GM12878 (cell line): ENCODE measurements around the gene SCYL3. TPM values are rescaled to one million over a fixed set of nuclear protein-coding genes. Genes with fewer than 3 reads are reported as not detected.

Source experiments
- ATAC-seq: fragments of 200-7000 bp; cut with Tn5 transposase; 3 replicates; pipeline ENCODE4 v1.9.1; 2020; ENCODE audit warnings: mild to moderate bottlenecking, moderate library complexity
- BruUV-seq: library from RNA; stranded (reverse); fragments of 400-500 nt; replicated peaks from 2 replicates; lab custom pipeline; 2021; lab: Mats Ljungman, UMichigan
- CTCF ChIA-PET: fragments of 300-600 bp; sonication (Branson Sonifier 250); formaldehyde crosslinking; extraction: SDS; loops from one replicate; lab custom pipeline; 2021; ENCODE audit warnings: inconsistent platforms; lab: Yijun Ruan, JAX
- POLR2A ChIA-PET: fragments of 350-600 bp; formaldehyde crosslinking; extraction: SDS; loops from one replicate; lab custom pipeline; 2021; ENCODE audit warnings: inconsistent platforms; lab: Charles Lee
- RAD21 ChIA-PET: fragments of 300-600 bp; sonication (Branson Sonifier 250); formaldehyde crosslinking; loops from one replicate; lab custom pipeline; 2023; ENCODE audit warnings: antibody characterized with exemption; ENCODE audit not compliant: unreplicated experiment; lab: Charles Lee
- SMC1A ChIA-PET: fragments of 300-600 bp; sonication (Branson Sonifier 250); formaldehyde crosslinking; loops from one replicate; lab custom pipeline; 2023; ENCODE audit not compliant: unreplicated experiment, uncharacterized antibody; lab: Charles Lee
- DNase-seq: peaks from one replicate; pipeline ENCODE4 v3.0.0-alpha.2; 2011; ENCODE audit warnings: low read depth, low spot score
- FAIRE-seq: peaks from 3 replicates; lab custom pipeline; 2011; peaks lifted over from hg19 to GRCh38; lab: Jason Lieb, UNC
- H2AFZ ChIP-seq: 2 replicates; pipeline ENCODE4 v1.6.0; 2011; ENCODE audit warnings: low read depth, low read length, control low read depth; ENCODE audit not compliant: control insufficient read depth
- H3K27ac ChIP-seq: 2 replicates; pipeline ENCODE4 v1.5.1; 2011; ENCODE audit warnings: control low read depth; ENCODE audit not compliant: control insufficient read depth, insufficient read depth
- H3K27me3 ChIP-seq, 2 experiments: replicated peaks in 1 of 2; 2 replicates each; pipeline versions ENCODE4 v1.6.0 to v1.6.1; 2011; ENCODE audit warnings: low read length in 1 of 2; ENCODE audit not compliant: control insufficient read depth in 2 of 2, insufficient read depth in 2 of 2
- H3K36me3 ChIP-seq, 2 experiments: 2 replicates each; pipeline ENCODE4 v1.5.1; 2011; ENCODE audit warnings: low read length in 1 of 2; ENCODE audit not compliant: control insufficient read depth in 2 of 2, insufficient read depth in 2 of 2
- H3K4me1 ChIP-seq: 2 replicates; pipeline ENCODE4 v1.6.1; 2011; ENCODE audit warnings: mild to moderate bottlenecking, low read length, moderate library complexity, mixed read lengths; ENCODE audit not compliant: control insufficient read depth, insufficient read depth
- H3K4me2 ChIP-seq: 2 replicates; pipeline ENCODE4 v1.6.0; 2011; ENCODE audit warnings: control low read depth; ENCODE audit not compliant: control insufficient read depth, insufficient read depth
- H3K4me3 ChIP-seq: fragments of 200-600 bp; sonication (generic); 2 replicates; pipeline ENCODE4 v1.5.1; 2016
- H3K79me2 ChIP-seq: 2 replicates; pipeline ENCODE4 v1.6.0; 2011; ENCODE audit warnings: low read length; ENCODE audit not compliant: control insufficient read depth, insufficient read depth
- H3K9ac ChIP-seq: 2 replicates; pipeline ENCODE4 v1.8.0; 2011; ENCODE audit warnings: low read length, control low read depth, mixed read lengths; ENCODE audit not compliant: control insufficient read depth, insufficient read depth
- H3K9me3 ChIP-seq: replicated peaks from 3 replicates; pipeline ENCODE4 v1.5.1; 2011; ENCODE audit warnings: mild to moderate bottlenecking, low read length; ENCODE audit not compliant: control insufficient read depth, insufficient read depth
- H4K20me1 ChIP-seq: 2 replicates; pipeline ENCODE4 v1.6.0; 2011; ENCODE audit not compliant: control insufficient read depth, insufficient read depth
- CREB1 ChIP-seq: IDR thresholded peaks from 2 replicates; pipeline ENCODE4 v1.6.1; 2012; ENCODE audit warnings: low read depth, mild to moderate bottlenecking, inconsistent platforms
- JUNB ChIP-seq: IDR thresholded peaks from 2 replicates; pipeline ENCODE4 v1.6.1; 2016; ENCODE audit warnings: antibody characterized with exemption, mild to moderate bottlenecking
- KAT2A ChIP-seq: conservative IDR thresholded peaks from 2 replicates; pipeline ENCODE4 v1.6.1; 2011; ENCODE audit warnings: low read depth, low read length; ENCODE audit not compliant: control insufficient read depth
- KLF5 ChIP-seq: fragments of 450-650 bp; IDR thresholded peaks from 2 replicates; pipeline ENCODE4 v1.6.1; 2014; ENCODE audit warnings: mild to moderate bottlenecking; ENCODE audit not compliant: partially characterized antibody
- MTA3 ChIP-seq: IDR thresholded peaks from 2 replicates; pipeline ENCODE4 v1.6.1; 2012; ENCODE audit warnings: low read length, inconsistent platforms, borderline replicate concordance
- MXI1 ChIP-seq: fragments of 150-350 bp; IDR thresholded peaks from 2 replicates; pipeline ENCODE4 v1.6.1; 2011; ENCODE audit warnings: low read depth, mild to moderate bottlenecking, inconsistent platforms, low read length, improper control_type of control experiment
- POLR2AphosphoS2 ChIP-seq: IDR thresholded peaks from 2 replicates; pipeline ENCODE4 v1.6.1; 2011; ENCODE audit warnings: low read depth, mild to moderate bottlenecking, low read length, improper control_type of control experiment, moderate library complexity
- POLR2AphosphoS5 ChIP-seq: IDR thresholded peaks from 2 replicates; pipeline ENCODE4 v1.6.1; 2011; ENCODE audit warnings: mild to moderate bottlenecking, low read length, inconsistent platforms
- POU2F2 ChIP-seq: IDR thresholded peaks from 3 replicates; pipeline ENCODE4 v1.6.1; 2011; ENCODE audit warnings: low read depth, mild to moderate bottlenecking, low read length, borderline replicate concordance
- RBBP5 ChIP-seq: fragments of 200-600 bp; sonication (generic); conservative IDR thresholded peaks from 2 replicates; pipeline ENCODE4 v1.6.1; 2016
- SMAD5 ChIP-seq: IDR thresholded peaks from 2 replicates; pipeline ENCODE4 v1.6.1; 2016; ENCODE audit warnings: antibody characterized with exemption, low read depth
- SRF ChIP-seq, 2 experiments: IDR thresholded peaks; 2 replicates each; pipeline ENCODE4 v1.6.1; 2011; ENCODE audit warnings: low read depth in 2 of 2, low read length in 2 of 2, mild to moderate bottlenecking in 1 of 2, moderate library complexity in 1 of 2
- WGBS: methylation state at CpG from one replicate; pipeline ENCODE4 v1.1.6; 2016; ENCODE audit warnings: low lambda C conversion rate; ENCODE audit not compliant: insufficient replicate concordance, insufficient coverage; ENCODE audit errors: missing lambda C conversion rate; 5-methylcytosine and 5-hydroxymethylcytosine counted together
- in situ Hi-C: fragments of 300-500 bp; cut with MboI; formaldehyde crosslinking; loops from 9 replicates; pipeline ENCODE4 v1.14.3; 2018; ENCODE audit warnings: mixed read lengths
- intact Hi-C: fragments of 100-400 bp; cut with micrococcal nuclease; formaldehyde crosslinking; loops from one replicate; pipeline ENCODE4 v1.14.2; 2022; ENCODE audit not compliant: unreplicated experiment
- polyA plus RNA-seq, 11 experiments: library from polyadenylated mRNA; depleted of rRNA in 4 of 11; unstranded in 6 of 11; stranded (reverse) in 5 of 11; fragments of >200 nt; fragmentation: Nextera tagmentation in 4 of 11; fragmentation: Illumina TruSeq in 1 of 11; extraction: Ambion mirVana in 4 of 11; extraction: Trizol in 1 of 11; gene quantifications; 1 replicate in 1 of 11; 2 replicates in 10 of 11; pipeline versions ENCODE4 v1.2.1 to v1.2.3, GENCODE V29; 2011 to 2016; ENCODE audit warnings: inconsistent platforms in 2 of 11, missing spikeins in 2 of 11, low read depth in 1 of 11
- total RNA-seq, 4 experiments: library from RNA; depleted of rRNA in 3 of 4; stranded (reverse); fragments of >200 nt in 3 of 4; fragmentation: Illumina TruSeq in 1 of 4; extraction: Trizol in 1 of 4; gene quantifications; 2 replicates each; pipeline versions ENCODE4 v1.2.1 to v1.2.3, GENCODE V29; 2013 to 2021
- TF ChIP-seq, protein P1 (sequence below): fragments of 450-650 bp; formaldehyde crosslinking; IDR thresholded peaks from 2 replicates; pipeline ENCODE4 v1.4.0; 2022; ENCODE audit warnings: mild to moderate bottlenecking, moderate library complexity
- TF ChIP-seq, protein P2 (sequence below): fragments of 150-350 bp; IDR thresholded peaks from 2 replicates; pipeline ENCODE4 v1.6.1; 2014; ENCODE audit warnings: mild to moderate bottlenecking, low read depth, low read length
- TF ChIP-seq, protein P3 (sequence below): fragments of 450-650 bp; IDR thresholded peaks from 2 replicates; pipeline ENCODE4 v1.6.1; 2018; ENCODE audit warnings: mild to moderate bottlenecking, low read depth, moderate library complexity; ENCODE audit not compliant: partially characterized antibody

Gene SCYL3
- total and polyA plus RNA-seq, 10 of the 15 experiments (the other 5 are each of a cell fraction or from before 2014, with no cell fraction given), result 4.3 to 14.3 (median 10.3) TPM

DNA sequence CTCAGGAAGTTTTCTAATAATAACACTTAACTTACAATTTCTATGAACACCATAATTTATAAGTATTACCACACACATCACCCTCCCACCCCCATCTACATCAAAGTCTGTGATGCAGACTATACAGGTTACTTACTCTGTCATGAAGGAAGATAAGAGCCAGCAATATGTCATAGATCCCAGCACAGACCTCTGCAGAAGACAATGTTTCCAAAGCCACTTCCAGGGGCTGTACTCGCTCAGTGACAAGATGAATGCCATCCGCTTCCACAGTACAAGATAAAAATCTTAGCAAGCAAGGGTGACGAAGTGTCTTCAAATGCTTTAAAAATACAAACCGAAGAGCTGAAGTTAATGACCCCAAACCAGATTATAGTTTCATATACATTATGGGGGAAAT is 15.2 kb downstream of the SCYL3 start (continued):
- TF ChIP-seq, protein P1, sequence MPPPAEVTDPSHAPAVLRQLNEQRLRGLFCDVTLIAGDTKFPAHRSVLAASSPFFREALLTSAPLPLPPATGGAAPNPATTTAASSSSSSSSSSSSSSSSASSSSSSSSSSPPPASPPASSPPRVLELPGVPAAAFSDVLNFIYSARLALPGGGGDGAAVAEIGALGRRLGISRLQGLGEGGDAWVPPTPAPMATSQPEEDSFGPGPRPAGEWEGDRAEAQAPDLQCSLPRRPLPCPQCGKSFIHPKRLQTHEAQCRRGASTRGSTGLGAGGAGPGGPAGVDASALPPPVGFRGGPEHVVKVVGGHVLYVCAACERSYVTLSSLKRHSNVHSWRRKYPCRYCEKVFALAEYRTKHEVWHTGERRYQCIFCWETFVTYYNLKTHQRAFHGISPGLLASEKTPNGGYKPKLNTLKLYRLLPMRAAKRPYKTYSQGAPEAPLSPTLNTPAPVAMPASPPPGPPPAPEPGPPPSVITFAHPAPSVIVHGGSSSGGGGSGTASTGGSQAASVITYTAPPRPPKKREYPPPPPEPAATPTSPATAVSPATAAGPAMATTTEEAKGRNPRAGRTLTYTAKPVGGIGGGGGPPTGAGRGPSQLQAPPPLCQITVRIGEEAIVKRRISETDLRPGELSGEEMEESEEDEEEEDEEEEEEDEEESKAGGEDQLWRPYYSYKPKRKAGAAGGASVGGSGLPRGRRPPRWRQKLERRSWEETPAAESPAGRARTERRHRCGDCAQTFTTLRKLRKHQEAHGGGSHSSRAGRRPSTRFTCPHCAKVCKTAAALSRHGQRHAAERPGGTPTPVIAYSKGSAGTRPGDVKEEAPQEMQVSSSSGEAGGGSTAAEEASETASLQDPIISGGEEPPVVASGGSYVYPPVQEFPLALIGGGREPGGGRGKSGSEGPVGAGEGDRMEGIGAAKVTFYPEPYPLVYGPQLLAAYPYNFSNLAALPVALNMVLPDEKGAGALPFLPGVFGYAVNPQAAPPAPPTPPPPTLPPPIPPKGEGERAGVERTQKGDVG (CRISPR knock-in tag), result no peak
- TF ChIP-seq RBBP5, result no peak
- TF ChIP-seq KLF5, result no peak
- no peak for TF ChIP-seq SRF (IDR thresholded peaks at IDR 0.05; ENCODE audit: low read depth in 2 of 2, low read length in 2 of 2)
- no peak for TF ChIP-seq POLR2AphosphoS2
- TF ChIP-seq MXI1, result no peak
- no peak for TF ChIP-seq KAT2A
- no peak for TF ChIP-seq POU2F2

DNA sequence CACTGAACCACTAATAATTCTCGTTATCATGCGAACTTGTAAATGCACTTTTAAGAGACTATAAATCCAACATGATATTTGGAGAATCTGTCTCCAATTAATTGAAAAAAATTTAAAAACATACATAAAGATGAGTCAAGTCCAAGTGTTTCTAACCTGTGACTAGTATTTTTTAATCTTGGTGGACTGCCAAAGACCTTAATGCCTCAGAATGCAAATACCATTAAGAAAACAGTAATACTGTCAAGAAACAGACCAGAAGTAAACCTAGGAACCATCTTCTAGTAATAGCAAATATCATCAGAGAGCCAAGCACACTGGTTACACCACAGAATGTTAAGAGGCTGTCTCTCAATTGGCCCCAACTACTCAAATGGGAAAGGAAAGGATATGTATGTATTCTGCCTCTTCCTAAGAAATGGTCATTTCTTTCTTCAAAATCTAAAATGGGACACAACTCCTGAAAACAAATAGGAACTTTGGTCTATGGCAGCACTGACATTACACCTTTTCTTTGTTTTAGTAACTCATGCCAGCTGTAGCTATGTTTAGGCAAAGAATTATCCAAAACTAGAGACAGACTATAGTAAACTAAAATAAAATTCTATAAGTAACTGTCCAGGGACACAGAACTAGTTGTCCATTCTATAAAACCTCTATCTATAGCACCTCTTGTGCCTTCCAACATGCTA is 15.8 kb downstream of the SCYL3 start:
- WGBS, result 96% methylated on average over 2 of the region's 2 CpGs
- peaks cover 6 to 37% of the 10 kb centered on the region in 2 experiments for H3K36me3 ChIP-seq
- in situ Hi-C loops (no loop called here), intact Hi-C loops (no loop called here)
- H3K4me1 ChIP-seq, result peaks cover 5% of the 10 kb centered on the region
- no peaks in the 10 kb centered on the region; the same call in 1 of the 2 replicates for H3K79me2 ChIP-seq
- POLR2A ChIA-PET, result interaction anchor here (0.5 to 2.6 kb wide), 3 partner anchors 11 to 862 kb away, joined by 3 to 9 read pairs (median 7); no protein-coding TSS in a partner anchor
- no peak overlapping the region for H3K4me3 ChIP-seq
- BruUV-seq, result no TSS peak
- RAD21 ChIA-PET, result interaction anchor here (1.3 to 1.5 kb wide), 2 partner anchors 15 to 31 kb away, joined by 4 to 5 read pairs; no protein-coding TSS in a partner anchor
- no peak overlapping the region for H2AFZ ChIP-seq
- SMC1A ChIA-PET, result interaction anchor here (0.9 to 2.4 kb wide), 4 partner anchors 13 to 78 kb away, joined by 3 to 9 read pairs (median 4); partner anchors contain the start of gene SCYL3
- DNase-seq, result no peak
- no peak overlapping the region for H3K27ac ChIP-seq
- H3K9ac ChIP-seq, result no peak overlapping the region
- CTCF ChIA-PET, result interaction anchor here (1.1 kb wide), 1 partner anchor 81 kb away, joined by 3 read pairs; no protein-coding TSS in a partner anchor
- no peak for FAIRE-seq
- no peaks in the 10 kb centered on the region; the same call in 2 of the 3 replicates for H3K9me3 ChIP-seq
- H3K4me2 ChIP-seq, result no peak overlapping the region
- no peaks in the 10 kb centered on the region for H4K20me1 ChIP-seq
- ATAC-seq, result no peak
- H3K27me3 ChIP-seq, result no peaks in the 10 kb centered on the region
- TF ChIP-seq JUNB, result no peak
- TF ChIP-seq, protein P2, sequence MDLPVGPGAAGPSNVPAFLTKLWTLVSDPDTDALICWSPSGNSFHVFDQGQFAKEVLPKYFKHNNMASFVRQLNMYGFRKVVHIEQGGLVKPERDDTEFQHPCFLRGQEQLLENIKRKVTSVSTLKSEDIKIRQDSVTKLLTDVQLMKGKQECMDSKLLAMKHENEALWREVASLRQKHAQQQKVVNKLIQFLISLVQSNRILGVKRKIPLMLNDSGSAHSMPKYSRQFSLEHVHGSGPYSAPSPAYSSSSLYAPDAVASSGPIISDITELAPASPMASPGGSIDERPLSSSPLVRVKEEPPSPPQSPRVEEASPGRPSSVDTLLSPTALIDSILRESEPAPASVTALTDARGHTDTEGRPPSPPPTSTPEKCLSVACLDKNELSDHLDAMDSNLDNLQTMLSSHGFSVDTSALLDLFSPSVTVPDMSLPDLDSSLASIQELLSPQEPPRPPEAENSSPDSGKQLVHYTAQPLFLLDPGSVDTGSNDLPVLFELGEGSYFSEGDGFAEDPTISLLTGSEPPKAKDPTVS, result no peak
- TF ChIP-seq, protein P3, sequence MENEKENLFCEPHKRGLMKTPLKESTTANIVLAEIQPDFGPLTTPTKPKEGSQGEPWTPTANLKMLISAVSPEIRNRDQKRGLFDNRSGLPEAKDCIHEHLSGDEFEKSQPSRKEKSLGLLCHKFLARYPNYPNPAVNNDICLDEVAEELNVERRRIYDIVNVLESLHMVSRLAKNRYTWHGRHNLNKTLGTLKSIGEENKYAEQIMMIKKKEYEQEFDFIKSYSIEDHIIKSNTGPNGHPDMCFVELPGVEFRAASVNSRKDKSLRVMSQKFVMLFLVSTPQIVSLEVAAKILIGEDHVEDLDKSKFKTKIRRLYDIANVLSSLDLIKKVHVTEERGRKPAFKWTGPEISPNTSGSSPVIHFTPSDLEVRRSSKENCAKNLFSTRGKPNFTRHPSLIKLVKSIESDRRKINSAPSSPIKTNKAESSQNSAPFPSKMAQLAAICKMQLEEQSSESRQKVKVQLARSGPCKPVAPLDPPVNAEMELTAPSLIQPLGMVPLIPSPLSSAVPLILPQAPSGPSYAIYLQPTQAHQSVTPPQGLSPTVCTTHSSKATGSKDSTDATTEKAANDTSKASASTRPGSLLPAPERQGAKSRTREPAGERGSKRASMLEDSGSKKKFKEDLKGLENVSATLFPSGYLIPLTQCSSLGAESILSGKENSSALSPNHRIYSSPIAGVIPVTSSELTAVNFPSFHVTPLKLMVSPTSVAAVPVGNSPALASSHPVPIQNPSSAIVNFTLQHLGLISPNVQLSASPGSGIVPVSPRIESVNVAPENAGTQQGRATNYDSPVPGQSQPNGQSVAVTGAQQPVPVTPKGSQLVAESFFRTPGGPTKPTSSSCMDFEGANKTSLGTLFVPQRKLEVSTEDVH, result no peak
- no peak for TF ChIP-seq CREB1
- no peak for TF ChIP-seq POLR2AphosphoS5
- no peak for TF ChIP-seq SMAD5
- no peak for TF ChIP-seq MTA3
